ENCODE measurements around the gene HAUS1. TPM values are rescaled to one million over a fixed set of nuclear protein-coding genes. Genes with fewer than 3 reads are reported as not detected.

Gene HAUS1
- total and polyA plus RNA-seq, 2 of the 8 experiments (the other 6 are each of a cell fraction or from before 2014, with no cell fraction given): 104 TPM

GRCh38 chr18:46167971-46168370 is 63.8 kb downstream of the HAUS1 start:
- H2AK5ac ChIP-seq (ENCODE audit: low read depth, low read length): peak overlapping the region; percentile 3; the same call in 1 of the 2 replicates
- no peak overlapping the region for H2BK120ac ChIP-seq (replicated peaks; ENCODE audit: low read depth, low read length)
- H4K5ac ChIP-seq (ENCODE audit: insufficient read length, low read depth, low read length): no peak overlapping the region
- no peak overlapping the region for H3K4ac ChIP-seq (replicated peaks; ENCODE audit: insufficient read length, low read depth, low read length)
- H2BK15ac ChIP-seq (ENCODE audit: low read length): peak overlapping the region; percentile 95
- H2BK12ac ChIP-seq (ENCODE audit: low read depth, low read length): peak overlapping the region; percentile 68; the same call in 1 of the 2 replicates
- no peak overlapping the region for H3K4me2 ChIP-seq (ENCODE audit: insufficient read depth in 1 of 2, low read depth in 2 of 2, low read length in 2 of 2)
- ChIA-PET CTCF (ENCODE audit: partially characterized antibody) (interaction anchor here (0.9 to 2.1 kb wide), 2 partner anchors 16 to 17 kb away, joined by 3 to 9 read pairs; no protein-coding TSS in a partner anchor), POLR2A (ENCODE audit: partially characterized antibody) (no interaction called here)
- 78% methylated on average over 9 of the region's 9 CpGs; no CpG with 5 or more reads in 1 of the 2 experiments for WGBS, 2 experiments (ENCODE audit: extremely low coverage in 1 of 2, insufficient coverage in 1 of 2, insufficient read length in 1 of 2, insufficient replicate concordance in 2 of 2, low coverage in 1 of 2, low lambda C conversion rate in 2 of 2, missing lambda C conversion rate in 1 of 2)
- H3K23ac ChIP-seq (ENCODE audit: insufficient read length): no peak overlapping the region
- H3K27ac ChIP-seq (ENCODE audit: low read depth, low read length): no peak overlapping the region
- H2BK20ac ChIP-seq (ENCODE audit: low read length): peak overlapping the region; percentile 92
- peaks cover 4 to 8% (median 7%) of the 10 kb centered on the region in 4 experiments; a peak in 6 of 7 replicates for H3K4me1 ChIP-seq (replicated peaks in 1 of 4; ENCODE audit: control insufficient read depth in 3 of 4, insufficient read depth in 4 of 4, low read length in 3 of 4)
- H3K36me3 ChIP-seq (ENCODE audit: control insufficient read depth in 2 of 4, insufficient read depth in 4 of 4, low read length in 3 of 4): no peaks in the 10 kb centered on the region
- no peaks in the 10 kb centered on the region for H3K79me2 ChIP-seq (ENCODE audit: control insufficient read depth in 1 of 2, insufficient read depth in 2 of 2, low read length in 2 of 2)
- no peaks in the 10 kb centered on the region for H3K23me2 ChIP-seq (ENCODE audit: low read depth, low read length)
- H4K8ac ChIP-seq (ENCODE audit: extremely low read depth, insufficient read depth, low read length): no peak overlapping the region
- peak overlapping the region; percentile 48 for H3K18ac ChIP-seq (ENCODE audit: extremely low read depth, low read length)
- H3K27me3 ChIP-seq (replicated peaks in 1 of 4; ENCODE audit: control insufficient read depth in 3 of 4, extremely low read depth in 1 of 4, insufficient read depth in 3 of 4, low read length in 3 of 4): no peaks in the 10 kb centered on the region
- H3K9me3 ChIP-seq (ENCODE audit: insufficient read depth in 2 of 2, low read depth in 1 of 2, low read length in 1 of 2): no peaks in the 10 kb centered on the region
- DNase-seq (ENCODE audit: low read depth in 1 of 2, low spot score in 2 of 2): no peak
- H3K56ac ChIP-seq (replicated peaks; ENCODE audit: insufficient read length, low read depth, low read length): no peak overlapping the region
- H2BK5ac ChIP-seq (ENCODE audit: low read depth, low read length): peak overlapping the region; percentile 55; the same call in 1 of the 2 replicates
- no peaks in the 10 kb centered on the region for H3K79me1 ChIP-seq (ENCODE audit: low read depth, low read length)
- no peak overlapping the region for H2AFZ ChIP-seq (ENCODE audit: low read length)
- H3K9ac ChIP-seq (replicated peaks in 1 of 4; ENCODE audit: extremely low read depth in 1 of 4, low read depth in 3 of 4, low read length in 3 of 4): no peak overlapping the region
- no peak overlapping the region for H3K14ac ChIP-seq (ENCODE audit: insufficient read length)
- FAIRE-seq: no peak
- H3K4me3 ChIP-seq (ENCODE audit: extremely low read depth in 1 of 4, insufficient read depth in 2 of 4, low read depth in 3 of 4, low read length in 4 of 4): no peak overlapping the region
- H4K91ac ChIP-seq (replicated peaks; ENCODE audit: insufficient read length, low read length): peak overlapping the region; percentile 50
- no peaks in the 10 kb centered on the region for H4K20me1 ChIP-seq (replicated peaks in 1 of 2; ENCODE audit: control insufficient read depth in 1 of 2, insufficient read depth in 2 of 2, low read length in 2 of 2)
- TF ChIP-seq TAF1 (IDR thresholded peaks at IDR 0.05; ENCODE audit: low read depth, low read length) (no peak), POU5F1 (IDR thresholded peaks at IDR 0.05; ENCODE audit: low read depth, low read length) (no peak), EZH2 (IDR thresholded peaks at IDR 0.05; ENCODE audit: low read depth, low read length, severe bottlenecking) (no peak), ATF3 (IDR thresholded peaks at IDR 0.05; ENCODE audit: insufficient read depth, low read depth, low read length) (no peak), JUND (IDR thresholded peaks at IDR 0.05; ENCODE audit: low read length) (no peak), TAF7 (optimal IDR thresholded peaks at IDR 0.05; ENCODE audit: borderline replicate concordance, low read depth, low read length) (no peak), TEAD4 (IDR thresholded peaks at IDR 0.05; ENCODE audit: low read depth, low read length) (no peak), CHD2 (IDR thresholded peaks at IDR 0.05; ENCODE audit: low read length) (no peak), SIN3A (conservative IDR thresholded peaks at IDR 0.05 in 1 of 2, IDR thresholded peaks at IDR 0.05 in 1 of 2; ENCODE audit: low read depth in 1 of 2, low read length in 2 of 2) (no peak), SIRT6 (IDR thresholded peaks at IDR 0.05; ENCODE audit: low read length) (no peak), HDAC6 (IDR thresholded peaks at IDR 0.05; ENCODE audit: low read depth, low read length) (no peak), KDM5A (IDR thresholded peaks at IDR 0.05; ENCODE audit: low read length) (no peak), ASH2L (IDR thresholded peaks at IDR 0.05; ENCODE audit: low read length) (no peak), CHD1 (IDR thresholded peaks at IDR 0.05; ENCODE audit: low read depth, low read length) (no peak)
